NOMO-1 treated with DMSO at 0.1 percent for 48 hours (cell line): ENCODE measurements around the gene PYGB.

Source experiments
- DNase-seq: peaks from one replicate; lab custom pipeline; 2025; ENCODE audit not compliant: unreplicated experiment; lab: John Stamatoyannopoulos, UW

The PYGB gene

GRCh38 chr20:25247956-25248785 is at the start of gene PYGB:
Gene PYGB (plus strand): TSS chr20:25248085. CDS start chr20:25248179, 94 bp downstream.
- DNase-seq, result peak; percentile 74

GRCh38 chr20:25198663-25199383 is 49.1 kb upstream of the PYGB start:
- DNase-seq, result no peak

GRCh38 chr20:25199473-25200260 is 48.2 kb upstream of the PYGB start:
- no peak for DNase-seq

GRCh38 chr20:25203089-25203488 is 44.8 kb upstream of the PYGB start:
- DNase-seq, result no peak

GRCh38 chr20:25203871-25204320 is 44.0 kb upstream of the PYGB start:
- peak; percentile 57 for DNase-seq

- DNase-seq, result peak; percentile 62
These were observed 43.2 kb upstream of the PYGB start for GRCh38 chr20:25204550-25205276.

- DNase-seq, result no peak
These were observed 42.4 kb upstream of the PYGB start for GRCh38 chr20:25205277-25206062.

- DNase-seq, result no peak
These were observed 41.9 kb upstream of the PYGB start for GRCh38 chr20:25206063-25206403.

- no peak for DNase-seq
These were observed 41.3 kb upstream of the PYGB start for GRCh38 chr20:25206548-25206947.

GRCh38 chr20:25207149-25207959 is 40.5 kb upstream of the PYGB start:
- DNase-seq, result no peak

- no peak for DNase-seq
These were observed 39.8 kb upstream of the PYGB start for GRCh38 chr20:25207960-25208534.

- no peak for DNase-seq
These were observed 38.5 kb upstream of the PYGB start for GRCh38 chr20:25209400-25209799.

GRCh38 chr20:25209911-25210310 is 38.0 kb upstream of the PYGB start:
- DNase-seq, result no peak

GRCh38 chr20:25211273-25211672 is 36.6 kb upstream of the PYGB start:
- DNase-seq, result no peak

GRCh38 chr20:25212242-25212641 is 35.6 kb upstream of the PYGB start:
- DNase-seq, result no peak

GRCh38 chr20:25213566-25214425 is 34.1 kb upstream of the PYGB start:
- no peak for DNase-seq

- no peak for DNase-seq
These were observed 33.5 kb upstream of the PYGB start for GRCh38 chr20:25214426-25214790.

GRCh38 chr20:25214819-25215218 is 33.1 kb upstream of the PYGB start:
- DNase-seq, result no peak
